ENCODE measurements around the gene ADCK1.

GRCh38 chr14:77856941-77857340, 57.0 kb downstream of the ADCK1 start:
- TF ChIP-seq, protein P1, sequence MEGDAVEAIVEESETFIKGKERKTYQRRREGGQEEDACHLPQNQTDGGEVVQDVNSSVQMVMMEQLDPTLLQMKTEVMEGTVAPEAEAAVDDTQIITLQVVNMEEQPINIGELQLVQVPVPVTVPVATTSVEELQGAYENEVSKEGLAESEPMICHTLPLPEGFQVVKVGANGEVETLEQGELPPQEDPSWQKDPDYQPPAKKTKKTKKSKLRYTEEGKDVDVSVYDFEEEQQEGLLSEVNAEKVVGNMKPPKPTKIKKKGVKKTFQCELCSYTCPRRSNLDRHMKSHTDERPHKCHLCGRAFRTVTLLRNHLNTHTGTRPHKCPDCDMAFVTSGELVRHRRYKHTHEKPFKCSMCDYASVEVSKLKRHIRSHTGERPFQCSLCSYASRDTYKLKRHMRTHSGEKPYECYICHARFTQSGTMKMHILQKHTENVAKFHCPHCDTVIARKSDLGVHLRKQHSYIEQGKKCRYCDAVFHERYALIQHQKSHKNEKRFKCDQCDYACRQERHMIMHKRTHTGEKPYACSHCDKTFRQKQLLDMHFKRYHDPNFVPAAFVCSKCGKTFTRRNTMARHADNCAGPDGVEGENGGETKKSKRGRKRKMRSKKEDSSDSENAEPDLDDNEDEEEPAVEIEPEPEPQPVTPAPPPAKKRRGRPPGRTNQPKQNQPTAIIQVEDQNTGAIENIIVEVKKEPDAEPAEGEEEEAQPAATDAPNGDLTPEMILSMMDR (IDR thresholded peaks at IDR 0.05) = no peak
- no peak for TF ChIP-seq POLR2A (IDR thresholded peaks at IDR 0.05)

Measured in Peyer's patch (tissue), 4 donors.